Keratinocyte (primary cell): ENCODE measurements around the gene UBE2L5.

ENCODE experiments used
- EZH2 ChIP-seq: IDR thresholded peaks from one replicate; pipeline ENCODE4 v1.6.1; 2012; ENCODE audit warnings: inconsistent platforms, mild to moderate bottlenecking, low read length, moderate library complexity
- TF ChIP-seq, protein P1 (sequence below), 3 experiments: IDR thresholded peaks in 1 of 3; conservative IDR thresholded peaks in 1 of 3; optimal IDR thresholded peaks in 1 of 3; 2 replicates in 2 of 3; 3 replicates in 1 of 3; pipeline versions ENCODE3 to v1.5.1; 2011; ENCODE audit warnings: low read length in 3 of 3, mild to moderate bottlenecking in 3 of 3, moderate library complexity in 2 of 3, control low read depth in 1 of 3, inconsistent platforms in 1 of 3; ENCODE audit not compliant: insufficient read depth in 2 of 3; ENCODE audit errors: extremely low read depth in 1 of 3

DNA sequence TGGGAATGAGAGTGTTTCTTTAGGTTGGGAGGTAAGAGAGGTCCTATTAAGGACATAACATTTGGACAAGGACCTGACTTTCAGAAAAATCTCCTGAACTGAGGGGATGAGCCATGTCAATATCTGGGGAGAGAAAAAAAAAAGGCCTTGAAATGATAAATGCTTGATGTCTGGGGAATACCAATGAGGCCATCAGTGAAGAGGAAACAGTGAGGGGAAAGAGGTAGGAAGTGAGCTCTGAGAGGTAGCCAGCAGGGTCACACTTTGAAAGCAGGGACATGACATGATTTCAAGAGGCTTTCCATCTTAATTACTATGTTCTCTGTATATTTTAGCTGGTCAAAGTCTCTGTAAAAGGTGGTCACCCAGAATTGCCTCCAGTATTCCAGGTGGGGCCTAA is 9.9 kb upstream of the UBE2L5 start:
- TF ChIP-seq, protein P1, sequence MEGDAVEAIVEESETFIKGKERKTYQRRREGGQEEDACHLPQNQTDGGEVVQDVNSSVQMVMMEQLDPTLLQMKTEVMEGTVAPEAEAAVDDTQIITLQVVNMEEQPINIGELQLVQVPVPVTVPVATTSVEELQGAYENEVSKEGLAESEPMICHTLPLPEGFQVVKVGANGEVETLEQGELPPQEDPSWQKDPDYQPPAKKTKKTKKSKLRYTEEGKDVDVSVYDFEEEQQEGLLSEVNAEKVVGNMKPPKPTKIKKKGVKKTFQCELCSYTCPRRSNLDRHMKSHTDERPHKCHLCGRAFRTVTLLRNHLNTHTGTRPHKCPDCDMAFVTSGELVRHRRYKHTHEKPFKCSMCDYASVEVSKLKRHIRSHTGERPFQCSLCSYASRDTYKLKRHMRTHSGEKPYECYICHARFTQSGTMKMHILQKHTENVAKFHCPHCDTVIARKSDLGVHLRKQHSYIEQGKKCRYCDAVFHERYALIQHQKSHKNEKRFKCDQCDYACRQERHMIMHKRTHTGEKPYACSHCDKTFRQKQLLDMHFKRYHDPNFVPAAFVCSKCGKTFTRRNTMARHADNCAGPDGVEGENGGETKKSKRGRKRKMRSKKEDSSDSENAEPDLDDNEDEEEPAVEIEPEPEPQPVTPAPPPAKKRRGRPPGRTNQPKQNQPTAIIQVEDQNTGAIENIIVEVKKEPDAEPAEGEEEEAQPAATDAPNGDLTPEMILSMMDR (optimal IDR thresholded peaks at IDR 0.05 in 1 of 3, IDR thresholded peaks at IDR 0.05 in 1 of 3, conservative IDR thresholded peaks at IDR 0.05 in 1 of 3; ENCODE audit: extremely low read depth in 1 of 3, insufficient read depth in 2 of 3, low read length in 3 of 3) = no peak
- no peak for TF ChIP-seq EZH2
